GM13976 (cell line): ENCODE data around the gene TDP1.

Experiments used
- DNase-seq: peaks from one replicate; pipeline ENCODE4 v3.0.0; 2012; ENCODE audit warnings: low spot score
- CTCF ChIP-seq: IDR thresholded peaks from 2 replicates; pipeline ENCODE4 v1.5.1; 2012; ENCODE audit warnings: borderline replicate concordance, mild to moderate bottlenecking; ENCODE audit not compliant: insufficient read depth; ENCODE audit errors: extremely low read depth, missing control alignments, control extremely low read depth
- in situ Hi-C: fragments of 300-500 bp; cut with MboI; formaldehyde crosslinking; loops from one replicate; pipeline ENCODE4 v1.12.0; 2022; ENCODE audit warnings: low sequenced_read_pairs, mixed read lengths, inconsistent platforms; ENCODE audit not compliant: unreplicated experiment

TDP1 gene

DNA sequence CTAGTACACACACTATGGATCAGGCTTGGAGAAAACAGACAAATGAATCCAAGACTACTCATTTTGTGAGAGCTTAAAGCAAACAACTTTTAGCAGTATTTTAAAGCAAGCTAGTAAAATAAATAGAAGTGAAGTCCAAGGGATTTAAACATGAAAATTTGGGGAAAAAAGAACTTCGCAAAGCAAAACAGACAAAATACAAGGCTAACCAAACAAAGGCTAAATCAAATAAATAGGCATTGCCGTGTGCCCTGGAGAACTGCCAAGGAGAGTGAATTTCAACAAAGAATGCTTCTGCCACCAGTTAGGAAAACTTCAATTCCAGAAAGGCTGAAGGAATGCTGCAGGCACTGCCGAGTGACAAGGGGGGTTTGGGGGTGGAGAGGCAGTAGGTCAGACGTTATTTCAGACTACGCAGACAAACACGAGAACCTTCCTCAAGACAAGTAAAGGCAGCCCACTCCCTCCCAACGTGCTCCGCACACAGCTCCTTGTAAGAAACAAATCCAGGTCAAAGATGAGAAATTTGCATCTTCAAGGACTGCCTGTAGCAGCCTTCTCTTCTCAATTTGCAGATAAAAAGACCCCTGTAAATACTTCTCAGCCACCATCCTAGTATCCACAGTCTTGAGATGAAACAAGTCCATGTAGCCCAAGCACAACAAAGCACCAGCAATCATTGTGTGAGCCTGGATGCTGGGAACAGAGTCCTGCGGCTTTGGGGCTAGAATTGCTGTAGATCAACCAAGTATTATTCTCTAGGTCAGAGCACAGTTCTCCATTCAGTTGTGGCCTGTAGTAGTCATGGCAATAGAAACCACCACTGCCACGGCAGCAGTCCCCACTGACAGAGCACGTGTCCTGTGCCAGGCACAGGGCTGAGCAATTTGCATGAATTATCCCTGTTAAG, 44.5 kb upstream of the TDP1 start:
- TF ChIP-seq CTCF, result no peak
- in situ Hi-C loops, result loop anchor here (10.0 to 25.0 kb wide), 3 partner anchors 486 to 886 kb away; no protein-coding TSS in a partner anchor
- DNase-seq, result no peak

GRCh38 chr14:89912221-89912620, 43.5 kb upstream of the TDP1 start:
- TF ChIP-seq CTCF, result no peak
- in situ Hi-C loops, result loop anchor here (10.0 to 25.0 kb wide), 3 partner anchors 487 to 887 kb away; no protein-coding TSS in a partner anchor
- DNase-seq, result no peak

DNA sequence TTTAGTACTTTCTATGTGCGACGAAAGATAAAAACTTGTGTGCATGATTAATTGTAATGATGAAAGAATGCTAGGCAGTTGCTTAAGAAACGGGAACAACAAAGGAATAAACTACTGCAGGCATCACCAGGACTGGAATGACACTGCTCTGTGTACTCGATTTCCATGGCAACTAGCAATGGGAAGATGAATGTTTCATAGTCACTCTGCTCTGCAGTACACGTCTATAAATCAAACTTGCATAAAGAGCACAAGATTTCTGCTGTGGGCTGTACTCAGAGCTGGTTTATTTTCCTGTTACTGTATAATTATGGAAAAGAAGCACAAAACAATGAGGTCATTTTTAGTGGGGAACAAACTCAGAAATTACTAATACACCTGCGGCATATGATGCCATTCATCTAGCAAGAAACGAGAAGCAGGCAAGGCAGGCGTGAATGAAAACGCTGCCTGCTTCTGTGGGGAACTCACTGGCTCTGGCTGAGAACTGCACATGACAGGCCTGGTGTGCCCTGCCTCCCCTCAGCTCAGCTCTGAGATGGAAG, 43.0 kb upstream of the TDP1 start:
- DNase-seq, result no peak
- no peak for TF ChIP-seq CTCF
- in situ Hi-C loops, result loop anchor here (10.0 to 25.0 kb wide), 3 partner anchors 488 to 888 kb away; no protein-coding TSS in a partner anchor

DNA sequence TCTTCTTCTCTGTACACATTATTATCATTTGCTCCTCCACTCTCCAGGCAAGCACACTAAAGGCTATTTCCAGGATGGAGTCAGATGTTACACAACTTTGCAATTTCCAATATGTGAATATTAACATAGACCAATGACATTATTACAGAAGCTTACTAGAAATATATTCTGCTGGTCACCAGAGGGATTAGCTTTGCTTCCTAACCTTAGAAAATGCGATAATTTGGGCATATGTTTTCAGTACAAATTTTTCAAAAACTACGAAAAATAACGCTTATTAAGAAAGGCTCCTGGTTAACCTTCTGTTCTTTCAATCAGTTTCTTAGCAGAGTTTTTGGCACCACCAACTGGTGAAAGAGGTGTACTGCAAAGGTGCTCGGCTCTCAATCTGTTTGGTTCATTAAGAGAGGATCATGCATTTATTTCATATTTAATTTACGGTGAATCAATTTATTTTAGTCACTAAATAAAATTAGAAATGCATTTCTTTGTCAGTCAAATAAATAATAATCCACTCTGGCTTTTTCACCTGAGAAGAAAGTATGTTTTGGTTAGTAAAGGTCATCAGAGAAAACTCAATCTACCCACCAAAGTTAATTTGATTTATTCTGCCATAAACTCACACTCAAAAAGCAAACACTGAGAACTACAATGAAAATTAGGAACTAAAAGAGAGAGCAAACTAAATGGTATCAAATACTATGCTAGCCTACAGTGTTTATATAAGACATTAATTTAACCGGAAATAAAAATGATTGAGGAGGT, 40.4 kb upstream of the TDP1 start:
- TF ChIP-seq CTCF, result peak; percentile 84
- DNase-seq, result peak; percentile 60
- in situ Hi-C loops, result loop anchor here (10.0 to 25.0 kb wide), 3 partner anchors 490 to 890 kb away; no protein-coding TSS in a partner anchor

- no peak for TF ChIP-seq CTCF
- in situ Hi-C loops, result loop anchor here (10.0 to 25.0 kb wide), 3 partner anchors 494 to 894 kb away; no protein-coding TSS in a partner anchor
- DNase-seq, result no peak
These were observed 37.0 kb upstream of the TDP1 start for GRCh38 chr14:89918721-89919120.

DNA sequence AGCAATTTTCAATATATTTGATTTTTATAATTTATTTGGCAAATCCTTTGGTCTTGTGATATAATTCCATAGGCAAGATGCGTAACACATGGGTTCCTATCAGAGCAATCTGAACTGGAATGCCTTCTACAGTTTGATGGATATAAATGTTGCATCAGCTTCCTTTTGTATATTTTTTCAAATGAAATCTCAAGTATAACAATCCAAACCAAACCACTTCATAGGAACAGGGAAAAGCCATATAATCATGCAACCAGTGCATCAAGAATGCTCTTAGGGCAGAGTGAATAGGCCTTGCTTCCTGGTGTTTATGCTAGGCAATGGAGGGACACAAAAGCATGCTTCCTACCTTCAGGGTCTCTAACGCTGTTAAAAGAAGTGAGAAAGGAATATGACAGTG, 35.7 kb upstream of the TDP1 start:
- no peak for TF ChIP-seq CTCF
- in situ Hi-C loops, result loop anchor here (25.0 kb wide), 1 partner anchor 758 kb away; no protein-coding TSS in a partner anchor
- DNase-seq, result no peak
